COLO668 (cell line): ENCODE measurements around the gene ZNF530.
A peak's percentile ranks its signal among the peaks of the same experiment; 100 is the strongest.

ENCODE experiments used
- DNase-seq: peaks from one replicate; lab custom pipeline; 2025; ENCODE audit not compliant: unreplicated experiment; lab: John Stamatoyannopoulos, UW

The ZNF530 gene

DNA sequence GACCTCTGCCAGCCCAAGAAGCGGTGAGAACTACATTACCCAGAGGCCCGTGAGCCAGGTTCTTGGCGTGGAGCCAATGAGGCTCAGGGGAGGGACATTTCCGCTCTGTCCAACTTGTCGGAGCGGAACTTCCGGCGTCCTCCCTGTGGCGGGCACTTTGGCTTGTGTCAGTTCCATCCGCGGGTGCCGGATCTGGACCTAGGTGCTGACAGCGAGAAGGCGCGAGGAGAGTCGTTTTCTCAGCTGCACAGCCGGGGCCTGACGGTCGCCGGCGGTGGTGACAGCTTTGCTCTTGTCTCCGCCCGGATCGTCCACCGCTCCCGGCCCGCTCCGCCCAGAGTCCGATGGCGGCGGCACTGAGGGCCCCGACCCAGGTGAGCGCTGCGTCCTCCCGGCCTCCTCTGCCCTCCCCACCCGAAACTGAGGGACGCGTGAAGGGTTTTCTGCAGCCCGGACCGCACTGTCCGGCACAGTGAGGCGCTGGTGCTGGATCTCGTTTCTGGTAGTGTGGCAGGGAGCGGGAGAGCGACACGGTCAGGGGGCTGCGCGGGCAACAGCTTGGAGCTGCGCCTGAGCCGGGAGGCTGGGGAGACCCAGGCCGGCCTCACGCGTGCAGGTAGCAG, at the start of gene ZNF530:
Gene ZNF530 (plus strand): TSS at position 125 of the 623 bp plus-strand sequence. CDS start 4,461 bp downstream, outside the sequence.
- peak; percentile 95 for DNase-seq

DNA sequence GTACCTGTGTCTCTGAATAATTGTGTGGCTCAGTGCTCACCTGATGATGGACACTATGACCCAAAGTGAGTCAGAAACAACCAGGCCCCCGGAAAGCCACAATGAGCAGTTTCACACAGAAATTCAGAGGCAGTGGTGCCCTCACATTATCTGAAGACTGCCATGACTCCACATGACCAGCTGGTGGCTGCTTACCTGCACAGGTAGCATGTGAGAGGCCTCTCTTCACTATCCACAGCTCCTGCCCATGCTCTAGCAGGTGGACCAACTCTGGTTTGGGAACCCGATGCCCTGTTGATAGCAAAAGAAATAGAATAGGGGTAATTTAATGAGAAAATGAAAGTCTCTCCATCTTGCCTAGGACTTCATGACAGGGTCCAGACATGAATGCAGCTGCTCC, 47.3 kb upstream of the ZNF530 start:
- DNase-seq = no peak

DNA sequence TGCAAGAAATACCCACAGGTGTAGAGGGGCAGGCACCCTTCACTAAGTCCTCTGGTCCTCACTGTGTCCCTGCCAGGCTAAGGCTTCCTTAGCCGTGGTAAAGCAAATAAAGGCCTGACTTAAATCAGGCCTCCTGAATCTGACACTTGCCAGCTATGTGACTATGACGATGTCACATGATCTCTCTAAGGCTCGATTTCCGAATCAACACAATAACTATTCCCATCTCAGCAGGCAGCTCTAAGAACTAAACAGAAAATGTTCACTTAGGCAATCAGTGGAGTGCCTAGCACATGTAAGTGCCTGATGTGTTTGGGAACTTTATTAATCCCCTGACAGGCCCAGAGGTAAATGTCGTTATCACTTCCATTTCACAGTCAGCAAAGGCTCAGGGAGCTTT, 42.0 kb upstream of the ZNF530 start:
- DNase-seq = no peak

DNA sequence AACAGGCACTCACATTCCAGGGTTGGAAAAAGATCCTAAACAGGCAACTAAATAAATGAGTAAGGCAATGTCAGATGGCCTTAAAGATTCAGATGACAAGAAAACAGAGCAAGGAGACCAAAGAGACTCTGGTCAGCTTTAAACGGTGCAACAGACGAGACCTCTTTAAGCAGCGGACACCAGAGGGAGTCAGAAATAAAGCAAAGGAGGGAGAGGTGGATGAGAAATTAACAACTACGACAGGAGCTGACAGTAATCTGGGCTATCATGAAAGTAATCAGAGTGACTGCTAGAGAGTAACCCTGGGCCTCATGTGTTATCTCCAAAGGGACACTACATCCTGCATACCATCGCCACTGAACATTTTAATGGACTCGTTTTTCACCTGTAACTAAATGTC, 41.2 kb upstream of the ZNF530 start:
- no peak for DNase-seq

DNA sequence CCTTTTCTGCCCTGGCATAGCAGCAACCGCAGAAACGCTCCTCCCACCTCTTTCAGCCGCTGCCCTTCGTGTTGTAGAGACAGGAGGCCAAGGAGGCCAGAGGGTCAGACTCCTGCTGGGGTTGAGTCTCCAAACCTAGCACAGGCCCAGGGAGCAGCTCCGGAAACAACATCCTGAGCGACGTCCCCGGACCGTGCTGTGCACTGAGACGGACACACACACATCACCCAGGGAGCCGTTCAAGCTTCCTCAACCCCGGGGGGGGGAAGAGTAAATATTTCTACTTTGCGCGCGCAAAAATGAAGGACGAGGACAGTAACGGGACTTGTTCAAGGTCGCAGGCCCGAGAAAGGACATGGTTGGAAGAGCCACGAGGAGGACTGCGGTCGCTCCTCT, 40.7 kb upstream of the ZNF530 start:
- DNase-seq = peak; percentile 24

DNA sequence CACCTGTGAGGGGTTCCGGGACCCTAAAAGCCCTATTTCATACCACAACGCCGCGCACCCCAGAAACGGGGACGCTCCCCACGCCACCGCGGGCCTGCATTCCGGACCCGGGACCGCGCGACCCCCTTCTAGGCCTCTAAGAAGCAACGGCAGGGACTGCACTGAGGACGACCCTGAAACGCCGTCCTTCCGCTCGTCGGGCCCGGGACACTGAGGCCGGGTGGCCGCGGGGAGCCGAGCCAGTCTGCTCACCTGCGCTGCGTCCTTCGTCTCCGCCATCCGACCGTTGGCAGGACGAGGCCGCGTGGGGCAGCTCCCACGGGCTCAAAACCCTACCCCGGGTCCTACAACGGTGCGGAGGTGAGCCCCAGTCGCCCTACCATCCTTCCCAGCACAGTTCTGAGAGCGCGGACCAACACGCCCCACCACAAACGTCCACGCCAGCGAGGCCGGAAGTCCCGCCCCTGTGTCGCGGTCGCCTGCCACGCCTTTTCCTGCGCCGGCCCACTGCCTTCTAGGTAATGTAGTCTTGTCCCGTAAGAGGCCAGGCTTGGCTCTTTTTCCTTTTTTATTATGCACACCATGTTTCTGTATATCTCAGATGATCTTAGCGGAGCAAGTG, 40.2 kb upstream of the ZNF530 start, which contains the start of gene ZNF550:
Gene ZNF550 (minus strand): TSS at position 460 of the 622 bp plus-strand sequence. CDS start 181 bp downstream, at position 279.
- peak; percentile 86 for DNase-seq

DNA sequence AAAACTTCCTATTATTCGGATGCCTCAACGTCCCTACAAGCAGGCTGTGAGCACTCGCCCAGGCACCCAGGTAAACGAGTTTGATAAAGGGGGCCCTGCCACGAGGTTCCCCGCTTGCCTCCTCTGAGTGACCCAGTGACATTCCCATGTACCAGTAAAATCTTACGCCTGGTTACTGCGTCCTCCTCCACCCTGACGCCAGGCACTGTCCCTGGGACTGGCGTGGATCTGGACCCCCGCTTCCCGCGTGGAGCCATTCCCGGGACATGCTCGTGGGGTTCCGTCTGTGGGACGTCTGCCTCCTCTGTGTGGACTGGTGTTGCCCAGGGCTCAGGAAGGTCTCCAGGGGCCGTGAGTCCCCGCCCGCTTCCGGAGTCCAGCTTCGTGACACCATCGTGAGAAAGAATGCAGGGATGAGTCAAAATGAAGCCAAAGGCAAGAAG, 39.6 kb upstream of the ZNF530 start:
- DNase-seq = no peak

DNA sequence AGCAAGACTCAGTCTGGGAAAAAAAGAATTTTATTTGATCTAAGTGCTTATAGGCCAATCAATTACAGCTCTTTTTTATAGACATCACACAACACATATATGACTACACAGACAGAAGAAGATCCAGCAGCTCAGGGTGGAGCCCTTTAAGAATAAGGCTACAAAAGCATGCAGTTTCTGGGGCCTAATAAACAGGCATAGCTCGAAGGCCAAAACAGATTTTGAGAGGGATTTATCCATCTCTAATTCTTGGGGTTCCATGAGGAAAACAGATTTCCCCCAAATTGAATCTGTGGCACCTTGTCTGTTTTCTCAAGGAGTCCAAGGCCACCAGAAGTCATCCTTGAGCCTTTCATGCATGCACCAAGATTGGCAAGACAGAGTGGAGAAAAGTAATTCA, 36.1 kb upstream of the ZNF530 start:
- no peak for DNase-seq

DNA sequence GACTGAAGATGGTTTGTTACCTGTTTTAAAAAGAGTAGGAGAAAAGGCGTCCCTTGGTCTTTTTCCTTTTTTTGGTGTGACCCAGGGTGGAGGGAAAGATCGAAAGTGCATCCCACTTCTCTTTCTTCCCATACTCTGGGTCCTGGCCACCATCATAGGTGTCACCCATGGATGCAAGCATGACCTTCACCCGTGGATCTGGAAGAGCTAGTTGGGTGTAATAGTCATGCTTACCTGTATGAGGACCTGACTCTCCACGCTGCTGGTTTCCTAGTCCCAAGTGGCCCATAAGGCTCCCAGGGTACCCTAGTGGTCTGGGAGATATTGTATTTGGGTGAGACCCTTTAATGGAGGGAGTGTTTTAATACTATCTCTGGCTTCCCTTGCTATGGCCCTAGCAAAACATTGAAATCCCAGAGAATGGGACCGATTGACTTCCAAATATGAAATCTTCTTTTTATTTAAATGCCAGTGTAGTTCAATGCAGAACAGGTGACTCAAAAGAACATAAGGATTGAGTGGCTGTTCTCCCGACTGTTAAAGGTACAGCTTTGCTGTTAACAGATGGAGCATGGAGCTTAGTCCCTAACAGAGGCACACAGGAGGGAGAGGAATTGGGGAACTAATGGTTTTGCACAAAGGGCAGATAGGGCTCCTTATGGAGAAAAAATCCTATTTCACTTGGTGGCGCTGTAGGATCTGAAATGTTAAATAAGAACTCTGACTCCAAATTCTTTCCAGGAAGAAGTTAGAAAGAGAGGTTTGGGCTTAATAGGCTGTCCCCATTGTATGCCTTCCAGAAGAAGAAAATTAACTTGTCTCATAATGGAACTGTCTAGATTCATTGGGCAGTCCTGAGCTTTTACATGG, 33.1 kb upstream of the ZNF530 start:
- no peak for DNase-seq

DNA sequence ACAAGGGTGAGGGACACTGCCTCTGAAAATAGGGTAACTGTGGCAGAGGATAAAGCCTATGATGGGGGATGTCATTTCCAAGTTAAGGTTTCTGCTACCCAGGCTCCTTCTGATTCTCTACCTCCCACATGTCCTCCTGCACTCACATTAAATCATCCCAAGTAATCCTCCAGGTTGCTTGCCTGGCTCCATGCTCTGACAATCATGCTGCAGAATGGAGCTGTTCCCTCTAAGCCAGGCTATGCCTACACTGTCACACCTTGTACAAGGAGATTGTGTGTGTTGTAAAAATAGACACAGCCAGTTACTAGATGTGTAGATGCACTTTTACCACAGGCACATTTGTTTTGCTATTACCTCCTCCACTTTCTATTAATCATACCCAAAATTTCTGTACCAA, 29.0 kb upstream of the ZNF530 start:
- DNase-seq = no peak

DNA sequence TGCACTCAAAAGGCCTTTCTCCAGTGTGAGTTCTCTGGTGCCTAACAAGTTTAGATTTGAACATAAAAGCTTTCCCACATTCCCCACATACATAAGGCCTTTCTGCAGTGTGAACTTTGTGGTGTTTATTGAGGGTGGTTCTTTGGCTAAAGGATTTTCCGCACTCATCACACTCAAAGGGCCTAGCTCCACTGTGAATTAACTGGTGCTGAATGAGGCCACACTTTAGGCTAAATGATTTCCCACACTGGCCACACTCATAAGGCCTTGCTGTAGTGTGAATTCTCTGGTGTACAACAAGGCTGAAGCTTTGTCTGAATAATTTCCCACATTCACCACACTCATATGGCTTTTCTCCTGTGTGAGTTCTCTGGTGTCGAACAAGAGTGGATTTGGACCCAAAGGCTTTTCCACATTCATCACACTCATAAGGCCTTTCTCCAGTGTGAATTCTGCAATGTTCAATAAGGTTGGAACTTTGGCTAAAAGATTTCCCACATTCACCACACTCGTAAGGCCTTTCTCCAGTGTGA, 27.2 kb upstream of the ZNF530 start:
- no peak for DNase-seq

DNA sequence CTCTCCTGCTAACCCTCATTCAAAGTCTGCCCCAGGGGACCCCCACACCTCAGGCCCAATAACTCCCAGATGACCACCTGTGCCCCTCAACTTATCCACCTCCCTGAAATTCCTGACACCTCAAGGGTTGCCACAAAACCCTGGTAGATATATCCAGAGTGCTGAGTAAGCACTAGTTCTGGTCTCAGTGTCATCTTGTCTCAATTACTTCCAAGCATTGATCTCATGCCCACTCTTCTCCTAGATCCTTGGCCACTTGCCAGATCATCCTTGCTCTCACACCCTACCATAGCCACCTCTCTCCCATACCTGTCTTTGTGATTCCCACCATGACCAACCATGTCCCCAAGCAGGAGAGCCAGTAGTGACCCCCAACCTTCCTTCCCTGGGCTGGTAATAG, 23.0 kb upstream of the ZNF530 start:
- DNase-seq = no peak

DNA sequence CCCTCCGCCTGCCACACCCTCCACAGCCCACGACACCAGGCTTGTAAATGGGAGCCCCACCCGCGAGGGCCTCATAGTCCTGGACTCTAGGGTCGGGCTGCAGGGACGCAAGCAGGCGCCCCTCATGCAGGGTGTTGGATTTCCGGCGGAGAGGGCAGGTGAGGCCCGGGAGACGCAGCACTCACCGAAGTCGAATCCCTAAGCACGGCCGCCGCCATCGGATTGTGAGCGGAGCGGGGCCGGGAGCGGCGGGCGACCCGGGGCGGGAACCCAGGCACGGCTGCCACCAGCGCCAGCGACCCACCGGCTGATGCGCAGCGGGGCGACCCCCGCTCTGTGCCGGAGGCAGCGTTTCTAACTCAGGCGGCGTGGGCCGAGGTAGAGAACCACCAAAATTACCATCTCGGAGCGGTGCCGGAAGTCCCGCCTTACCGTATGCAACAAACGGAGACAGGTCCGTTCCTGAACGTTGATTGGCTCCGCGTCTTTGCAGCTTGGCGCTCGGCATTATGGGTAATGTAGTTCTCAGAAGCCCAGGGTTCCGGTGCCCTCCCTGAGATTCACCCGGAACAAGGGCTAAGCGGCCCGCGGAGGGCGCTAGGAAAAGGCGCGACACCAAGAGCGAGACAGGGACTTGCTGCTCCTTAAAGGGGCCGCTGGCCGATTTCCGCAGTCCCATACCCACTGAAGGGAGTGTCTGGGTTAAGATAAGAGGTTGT, 21.0 kb upstream of the ZNF530 start, which contains the start of gene ZNF416:
Gene ZNF416 (minus strand): TSS at position 425 of the 719 bp plus-strand sequence. CDS start 207 bp downstream, at position 218.
- DNase-seq = peak; percentile 97

DNA sequence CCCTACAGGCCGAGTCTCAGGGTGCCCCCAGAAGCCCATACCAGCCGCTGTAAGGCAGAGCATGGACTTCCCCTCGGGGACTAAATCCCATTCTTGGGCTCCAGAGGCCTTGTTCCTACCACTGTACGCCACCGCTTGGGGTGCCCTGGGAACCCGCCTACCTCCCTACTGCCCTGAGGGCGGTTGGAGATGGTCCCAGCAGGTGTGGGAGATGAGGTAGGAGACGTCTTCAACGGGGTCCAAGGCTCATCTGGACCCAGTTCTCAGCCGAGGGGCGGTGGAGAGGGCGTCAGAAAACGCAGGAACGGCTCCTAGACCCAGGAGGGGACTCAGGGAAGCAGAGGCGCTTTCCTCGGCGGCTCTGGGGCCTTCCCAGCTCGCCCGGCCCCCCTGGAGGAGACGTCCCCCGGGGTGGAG, 16.6 kb upstream of the ZNF530 start:
- DNase-seq = no peak

DNA sequence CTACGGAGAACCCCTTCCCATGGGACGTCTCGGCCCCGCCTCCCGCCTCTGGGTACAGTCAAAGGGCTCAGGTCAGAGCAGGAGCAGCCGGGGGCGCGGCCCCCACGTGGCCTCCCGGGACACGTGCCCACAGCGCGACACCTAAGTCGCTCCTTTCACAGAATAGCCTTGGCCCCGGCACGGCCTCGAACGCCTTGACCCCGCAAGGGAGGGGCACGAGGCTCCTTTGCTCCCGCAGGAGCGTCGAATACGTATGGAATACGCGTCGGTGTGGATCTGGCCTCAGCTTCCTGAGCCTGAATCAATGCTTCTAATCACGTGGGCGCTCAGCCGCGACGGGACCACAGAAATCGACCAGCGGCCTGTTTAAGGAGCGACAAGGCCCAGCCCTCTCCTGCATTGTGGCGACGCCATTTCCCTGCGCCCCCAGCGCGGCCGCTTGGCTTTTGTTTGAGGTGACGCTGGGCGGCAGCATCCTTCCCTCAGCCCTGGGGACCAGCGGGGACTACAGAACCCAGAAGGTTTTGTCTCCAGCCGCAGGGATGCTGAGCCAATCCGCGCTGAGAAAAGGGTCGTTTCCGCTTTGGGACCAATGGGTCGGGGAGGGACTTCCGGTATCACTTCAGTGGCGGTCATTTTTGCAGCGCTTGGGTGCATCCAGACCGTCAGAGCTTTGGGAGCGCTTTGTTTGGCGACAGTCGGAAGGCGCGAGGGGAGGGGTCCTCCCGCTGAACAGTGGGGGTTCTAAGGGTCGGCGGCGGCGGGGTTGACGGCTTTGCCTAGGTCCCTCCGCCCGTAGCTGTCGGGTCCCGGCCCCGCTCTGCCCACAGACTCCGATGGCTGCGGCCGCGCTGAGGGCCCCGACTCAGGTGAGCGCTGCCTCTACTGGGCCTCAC, 15.9 kb upstream of the ZNF530 start, which contains the start of gene ZIK1:
Gene ZIK1 (plus strand): TSS at position 625 of the 896 bp plus-strand sequence. CDS start 212 bp downstream, at position 837.
- peak; percentile 93 for DNase-seq

DNA sequence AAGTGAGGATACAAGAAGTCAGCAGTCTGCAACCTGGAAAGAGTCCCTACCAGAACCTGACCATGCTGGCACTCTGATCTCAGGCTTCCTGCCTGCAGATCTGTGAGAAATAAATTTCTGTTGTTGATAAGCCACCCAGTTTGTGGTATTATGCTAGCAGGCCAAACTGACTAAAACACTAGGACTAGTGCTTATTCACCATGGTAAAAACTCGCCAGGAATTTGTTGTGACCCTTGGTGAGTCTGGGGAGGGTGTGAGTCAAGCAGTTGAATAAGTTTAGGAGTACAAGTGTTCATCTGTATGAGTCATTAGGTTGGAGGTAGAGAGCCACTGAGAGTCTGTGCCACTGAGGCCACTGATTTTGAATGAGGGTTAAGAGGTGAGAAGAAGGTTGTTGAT, 12.2 kb upstream of the ZNF530 start:
- DNase-seq = no peak

DNA sequence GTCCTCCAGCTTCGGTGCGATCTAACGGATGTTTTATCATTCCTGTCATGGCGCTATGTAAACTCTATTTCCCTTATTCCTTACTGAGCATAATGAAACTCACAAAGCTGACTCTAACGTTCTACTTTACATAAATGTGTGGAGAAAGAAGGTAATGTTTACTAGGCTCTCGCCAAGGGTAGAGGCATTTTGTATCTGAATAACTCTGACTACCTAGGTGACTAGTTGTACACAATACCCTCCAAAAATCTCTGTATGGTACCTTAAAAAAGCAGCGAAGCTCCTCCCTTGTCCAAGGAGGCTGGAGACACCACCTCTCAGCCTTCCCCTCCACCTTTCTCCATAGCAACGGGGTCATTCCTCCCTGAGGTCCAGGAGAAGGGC, 316 bp upstream of the ZNF530 start:
- DNase-seq = no peak

DNA sequence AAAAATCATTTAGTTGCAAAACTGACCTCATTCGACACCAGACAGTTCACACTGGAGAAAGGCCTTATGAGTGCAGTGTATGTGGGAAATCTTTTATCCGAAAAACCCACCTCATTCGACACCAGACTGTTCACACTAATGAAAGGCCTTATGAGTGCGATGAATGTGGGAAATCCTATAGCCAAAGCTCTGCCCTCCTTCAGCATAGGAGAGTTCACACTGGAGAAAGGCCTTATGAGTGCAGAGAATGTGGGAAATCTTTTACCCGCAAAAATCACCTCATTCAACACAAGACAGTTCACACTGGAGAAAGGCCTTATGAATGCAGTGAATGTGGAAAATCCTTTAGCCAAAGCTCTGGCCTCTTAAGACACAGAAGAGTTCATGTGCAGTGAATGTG, 7.2 kb downstream of the ZNF530 start:
- no peak for DNase-seq

DNA sequence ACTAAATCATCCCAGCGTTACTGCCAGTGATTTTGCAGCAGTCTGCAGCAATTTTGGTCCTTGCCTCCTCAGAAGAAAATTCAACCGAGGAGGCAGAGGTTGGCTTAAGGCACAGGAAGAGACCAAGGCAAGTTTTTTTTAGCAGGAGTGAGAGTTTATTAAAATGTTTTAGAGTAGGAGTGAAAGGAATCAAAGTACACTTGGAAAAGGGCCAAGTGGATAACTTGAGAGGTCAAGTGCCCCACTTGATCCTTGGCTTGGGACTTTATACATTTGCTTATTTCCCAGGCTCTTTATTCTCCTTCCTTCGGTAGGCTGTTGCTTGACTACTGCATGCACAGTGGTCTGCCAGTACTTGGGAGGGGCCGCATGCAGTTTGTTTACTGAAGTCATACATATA, 11.4 kb downstream of the ZNF530 start:
- DNase-seq = no peak
